ENCODE data around the gene DECR2. TPM values are rescaled to one million over a fixed set of nuclear protein-coding genes. Genes with fewer than 3 reads are reported as not detected.

Gene DECR2
- total and polyA plus RNA-seq, 10 of the 15 experiments (the other 5 are each of a cell fraction or from before 2014, with no cell fraction given), result 0.53 to 20.3 (median 6.0) TPM

DNA sequence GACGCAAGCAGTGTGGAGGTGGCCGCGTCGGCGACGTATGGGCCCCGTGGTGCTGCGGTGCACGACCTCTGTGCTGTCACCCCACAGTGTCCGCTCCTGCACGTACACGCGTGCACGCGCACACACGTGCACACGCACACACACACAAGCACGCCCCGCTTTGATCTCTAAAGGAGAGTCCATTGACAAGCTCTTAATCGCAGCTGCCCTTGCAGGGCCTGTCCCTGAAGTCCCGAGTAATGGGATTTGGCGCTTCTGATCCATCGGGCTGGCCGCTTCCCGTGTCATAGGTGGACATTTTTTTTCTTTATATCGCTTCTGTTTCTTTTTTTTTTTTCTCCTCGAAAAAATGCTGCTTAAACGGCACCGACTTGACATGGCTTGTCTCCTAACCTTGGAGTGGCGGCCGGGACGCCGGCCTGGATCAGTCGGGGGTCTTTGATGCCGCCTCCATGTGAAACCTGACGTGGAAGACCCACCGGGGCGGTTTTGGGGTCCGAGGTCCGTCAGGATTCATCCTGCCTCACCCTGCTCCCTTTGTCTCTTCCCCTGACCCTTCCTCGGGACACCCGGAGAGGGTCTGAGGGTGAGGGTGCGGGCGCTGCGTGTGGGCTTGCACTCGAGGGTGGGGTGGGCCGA is 40.9 kb upstream of the DECR2 start:
- Histone ChIP-seq H3K9me3 (replicated peaks; ENCODE audit: control insufficient read depth, insufficient read depth, low read length) (no peaks in the 10 kb centered on the region), H3K27me3 (replicated peaks in 1 of 2; ENCODE audit: control insufficient read depth in 2 of 2, insufficient read depth in 2 of 2, low read length in 1 of 2) (no peaks in the 10 kb centered on the region), H3K4me2 (ENCODE audit: control insufficient read depth, insufficient read depth) (no peak overlapping the region), H3K36me3 (ENCODE audit: control insufficient read depth in 2 of 2, insufficient read depth in 2 of 2, low read length in 1 of 2) (no peaks in the 10 kb centered on the region), H3K4me3 (no peak overlapping the region), H3K27ac (ENCODE audit: control insufficient read depth, insufficient read depth) (no peak overlapping the region), H4K20me1 (ENCODE audit: control insufficient read depth, insufficient read depth) (no peaks in the 10 kb centered on the region), H3K79me2 (ENCODE audit: control insufficient read depth, insufficient read depth, low read length) (no peaks in the 10 kb centered on the region), H3K9ac (ENCODE audit: control insufficient read depth, insufficient read depth, low read length) (no peak overlapping the region), H2AFZ (ENCODE audit: control insufficient read depth, low read depth, low read length) (no peak overlapping the region), H3K4me1 (ENCODE audit: control insufficient read depth, insufficient read depth, low read length) (no peaks in the 10 kb centered on the region)
- ChIA-PET POLR2A (no interaction called here), SMC1A (ENCODE audit: uncharacterized antibody, unreplicated experiment) (interaction anchor here (2.1 kb wide), 1 partner anchor 254 kb away, joined by 8 read pairs; no protein-coding TSS in a partner anchor), RAD21 (ENCODE audit: unreplicated experiment) (no interaction called here), CTCF (interaction anchor here (0.6 to 2.5 kb wide), 10 partner anchors 11 to 1007 kb away, joined by 3 to 29 read pairs (median 6); no protein-coding TSS in a partner anchor)
- in situ Hi-C loops (cut with MboI) (no loop called here), intact Hi-C loops (cut with micrococcal nuclease; ENCODE audit: unreplicated experiment) (no loop called here)
- no peak for FAIRE-seq
- no TSS peak for BruUV-seq (replicated peaks)
- DNase-seq (ENCODE audit: low read depth, low spot score), result no peak
- ATAC-seq, result no peak
- TF ChIP-seq ZNF274 (IDR thresholded peaks at IDR 0.05; ENCODE audit: insufficient read depth, insufficient read length), result no peak
- WGBS (ENCODE audit: insufficient coverage, insufficient replicate concordance, low lambda C conversion rate, missing lambda C conversion rate), result 73% methylated on average over 45 of the region's 47 CpGs

GRCh38 chr16:361341-361871 is 40.3 kb upstream of the DECR2 start:
- RAD21 ChIA-PET (ENCODE audit: unreplicated experiment), result interaction anchor here (0.8 to 1.6 kb wide), 5 partner anchors 9 to 296 kb away, joined by 3 to 19 read pairs (median 5); partner anchors contain the start of gene MRPL28
- TF ChIP-seq SMARCA5 (IDR thresholded peaks at IDR 0.05) (no peak), FOXK2 (IDR thresholded peaks at IDR 0.05) (no peak), SMAD5 (IDR thresholded peaks at IDR 0.05; ENCODE audit: low read depth) (no peak), ZNF592 (IDR thresholded peaks at IDR 0.05) (no peak), IRF3 (IDR thresholded peaks at IDR 0.05) (no peak)

More at GRCh38 chr16:361341-361871, 40.3 kb upstream of the DECR2 start:
- Histone ChIP-seq H3K4me3 (no peak overlapping the region), H3K27me3 (replicated peaks in 1 of 2; ENCODE audit: control insufficient read depth in 2 of 2, insufficient read depth in 2 of 2, low read length in 1 of 2) (no peaks in the 10 kb centered on the region), H3K27ac (ENCODE audit: control insufficient read depth, insufficient read depth) (no peak overlapping the region), H3K79me2 (ENCODE audit: control insufficient read depth, insufficient read depth, low read length) (no peaks in the 10 kb centered on the region), H3K4me2 (ENCODE audit: control insufficient read depth, insufficient read depth) (no peak overlapping the region), H3K4me1 (ENCODE audit: control insufficient read depth, insufficient read depth, low read length) (no peaks in the 10 kb centered on the region), H3K9me3 (replicated peaks; ENCODE audit: control insufficient read depth, insufficient read depth, low read length) (no peaks in the 10 kb centered on the region), H3K36me3 (ENCODE audit: control insufficient read depth in 2 of 2, insufficient read depth in 2 of 2, low read length in 1 of 2) (peaks cover 0 to 3% of the 10 kb centered on the region in 2 experiments; a peak in 2 of 4 replicates), H4K20me1 (ENCODE audit: control insufficient read depth, insufficient read depth) (no peaks in the 10 kb centered on the region), H3K9ac (ENCODE audit: control insufficient read depth, insufficient read depth, low read length) (no peak overlapping the region), H2AFZ (ENCODE audit: control insufficient read depth, low read depth, low read length) (no peak overlapping the region)
- intact Hi-C loops (cut with micrococcal nuclease; ENCODE audit: unreplicated experiment) (no loop called here), in situ Hi-C loops (cut with MboI) (no loop called here)
- WGBS (ENCODE audit: insufficient coverage, insufficient replicate concordance, low lambda C conversion rate, missing lambda C conversion rate), result 61% methylated on average over 22 of the region's 30 CpGs
- no TSS peak for BruUV-seq (replicated peaks)
- SMC1A ChIA-PET (ENCODE audit: uncharacterized antibody, unreplicated experiment), result interaction anchor here (1.3 to 2.1 kb wide), 3 partner anchors 9 to 254 kb away, joined by 3 to 12 read pairs (median 8); partner anchors contain the start of gene MRPL28
- POLR2A ChIA-PET, result no interaction called here
- ATAC-seq, result no peak
- CTCF ChIA-PET, result interaction anchor here (1.0 to 2.5 kb wide), 10 partner anchors 9 to 296 kb away, joined by 3 to 29 read pairs (median 9); partner anchors contain the start of gene MRPL28
- FAIRE-seq, result no peak
- DNase-seq (ENCODE audit: low read depth, low spot score), result no peak

Data from GM12878 (cell line).